Smooth muscle cell (in vitro differentiated cells): ENCODE data around the gene GLI3. TPM values are rescaled to one million over a fixed set of nuclear protein-coding genes. Genes with fewer than 3 reads are reported as not detected.
A peak's percentile ranks its signal among the peaks of the same experiment; 100 is the strongest.

Experiments
- DNase-seq: peaks from one replicate; lab custom pipeline; 2025; ENCODE audit not compliant: unreplicated experiment; lab: John Stamatoyannopoulos, UW
- H2AFZ ChIP-seq: fragments of 200-600 bp; sonication (generic); 2 replicates; pipeline ENCODE4 v1.6.0; 2016; ENCODE audit warnings: antibody characterized with exemption, low read depth, mild to moderate bottlenecking
- H3F3A ChIP-seq: fragments of 200-600 bp; sonication (generic); 2 replicates; pipeline ENCODE4 v1.6.0; 2017; ENCODE audit warnings: antibody characterized with exemption, low read depth
- H3K27ac ChIP-seq: fragments of 200-600 bp; sonication (generic); 2 replicates; pipeline ENCODE4 v1.5.1; 2016; ENCODE audit warnings: low read depth, mild to moderate bottlenecking
- H3K27me3 ChIP-seq: fragments of 200-600 bp; sonication (generic); 2 replicates; pipeline ENCODE4 v1.6.1; 2016; ENCODE audit warnings: low read depth, mild to moderate bottlenecking
- H3K36me3 ChIP-seq: fragments of 200-600 bp; sonication (generic); 2 replicates; pipeline ENCODE4 v1.5.1; 2016; ENCODE audit warnings: low read depth
- H3K4me1 ChIP-seq: fragments of 200-600 bp; sonication (generic); 2 replicates; pipeline ENCODE4 v1.5.1; 2016; ENCODE audit warnings: low read depth
- H3K4me2 ChIP-seq: fragments of 200-600 bp; sonication (generic); 2 replicates; pipeline ENCODE4 v1.6.0; 2016; ENCODE audit warnings: mild to moderate bottlenecking
- H3K4me3 ChIP-seq: fragments of 200-600 bp; sonication (generic); 2 replicates; pipeline ENCODE4 v1.5.1; 2016; ENCODE audit warnings: mild to moderate bottlenecking
- H3K79me2 ChIP-seq: fragments of 200-600 bp; sonication (generic); 2 replicates; pipeline ENCODE4 v1.6.0; 2016; ENCODE audit warnings: low read depth, mild to moderate bottlenecking
- H3K9ac ChIP-seq: fragments of 200-600 bp; sonication (generic); 2 replicates; pipeline ENCODE4 v1.6.0; 2016; ENCODE audit warnings: low read depth
- H3K9me3 ChIP-seq: fragments of 200-600 bp; sonication (generic); replicated peaks from 2 replicates; pipeline ENCODE4 v1.5.1; 2016; ENCODE audit warnings: low read depth
- H4K20me1 ChIP-seq: fragments of 200-600 bp; sonication (generic); 2 replicates; pipeline ENCODE4 v1.6.0; 2016; ENCODE audit warnings: low read depth
- WGBS: methylation state at CpG from one replicate; pipeline ENCODE4 v1.1.7; 2016; ENCODE audit warnings: low lambda C conversion rate; 5-methylcytosine and 5-hydroxymethylcytosine counted together
- polyA plus RNA-seq: library from polyadenylated mRNA; unstranded; fragments of >200 nt; fragmentation: Nextera tagmentation; extraction: Ambion mirVana; gene quantifications from 2 replicates; pipeline ENCODE4 v1.2.1, GENCODE V29; 2016
- total RNA-seq: library from RNA; depleted of rRNA; stranded (reverse); fragments of >200 nt; gene quantifications from 2 replicates; pipeline ENCODE4 v1.2.3, GENCODE V29; 2014
- TF ChIP-seq, protein P1 (sequence below): fragments of 200-600 bp; sonication (generic); IDR thresholded peaks from 2 replicates; pipeline ENCODE4 v1.5.1; 2017; ENCODE audit warnings: borderline replicate concordance, mild to moderate bottlenecking, antibody characterized with exemption; ENCODE audit not compliant: insufficient read depth, poor library complexity, severe bottlenecking

GLI3 gene
- total and polyA plus RNA-seq, 2 experiments from 2014 or later: 31.1 to 70.4 TPM

DNA sequence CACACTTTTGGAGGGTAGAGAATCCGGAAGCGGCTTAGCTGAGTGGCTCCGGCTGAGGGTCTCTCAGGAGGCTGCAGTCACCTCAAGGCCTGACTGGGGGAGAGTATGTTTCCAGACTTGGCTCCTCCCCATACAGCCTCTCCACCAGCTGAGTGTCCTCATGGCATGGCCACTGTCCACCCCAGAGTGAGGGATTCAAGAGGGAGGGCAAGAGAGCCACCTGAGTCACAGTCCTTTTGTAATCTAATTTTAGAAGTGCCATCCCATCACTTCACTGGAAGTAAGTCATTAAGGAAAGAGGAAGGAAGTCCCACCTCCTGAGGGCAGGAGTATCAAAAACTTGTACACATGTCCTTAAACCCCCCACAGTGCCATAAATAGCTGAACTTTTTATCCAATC, 134.0 kb downstream of the GLI3 start:
- 96% methylated on average over 3 of the region's 3 CpGs for WGBS
- Histone ChIP-seq H3K9me3 (no peaks in the 10 kb centered on the region), H3K27me3 (no peaks in the 10 kb centered on the region), H3K4me2 (no peak overlapping the region), H3K36me3 (no peaks in the 10 kb centered on the region), H3K4me1 (peaks cover 9% of the 10 kb centered on the region), H3F3A (no peaks in the 10 kb centered on the region), H2AFZ (no peak overlapping the region), H3K4me3 (no peak overlapping the region), H3K79me2 (peaks cover 6% of the 10 kb centered on the region), H4K20me1 (peaks cover 94% of the 10 kb centered on the region), H3K9ac (no peak overlapping the region), H3K27ac (no peak overlapping the region)
- no peak for DNase-seq
- TF ChIP-seq, protein P1, sequence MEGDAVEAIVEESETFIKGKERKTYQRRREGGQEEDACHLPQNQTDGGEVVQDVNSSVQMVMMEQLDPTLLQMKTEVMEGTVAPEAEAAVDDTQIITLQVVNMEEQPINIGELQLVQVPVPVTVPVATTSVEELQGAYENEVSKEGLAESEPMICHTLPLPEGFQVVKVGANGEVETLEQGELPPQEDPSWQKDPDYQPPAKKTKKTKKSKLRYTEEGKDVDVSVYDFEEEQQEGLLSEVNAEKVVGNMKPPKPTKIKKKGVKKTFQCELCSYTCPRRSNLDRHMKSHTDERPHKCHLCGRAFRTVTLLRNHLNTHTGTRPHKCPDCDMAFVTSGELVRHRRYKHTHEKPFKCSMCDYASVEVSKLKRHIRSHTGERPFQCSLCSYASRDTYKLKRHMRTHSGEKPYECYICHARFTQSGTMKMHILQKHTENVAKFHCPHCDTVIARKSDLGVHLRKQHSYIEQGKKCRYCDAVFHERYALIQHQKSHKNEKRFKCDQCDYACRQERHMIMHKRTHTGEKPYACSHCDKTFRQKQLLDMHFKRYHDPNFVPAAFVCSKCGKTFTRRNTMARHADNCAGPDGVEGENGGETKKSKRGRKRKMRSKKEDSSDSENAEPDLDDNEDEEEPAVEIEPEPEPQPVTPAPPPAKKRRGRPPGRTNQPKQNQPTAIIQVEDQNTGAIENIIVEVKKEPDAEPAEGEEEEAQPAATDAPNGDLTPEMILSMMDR: no peak

DNA sequence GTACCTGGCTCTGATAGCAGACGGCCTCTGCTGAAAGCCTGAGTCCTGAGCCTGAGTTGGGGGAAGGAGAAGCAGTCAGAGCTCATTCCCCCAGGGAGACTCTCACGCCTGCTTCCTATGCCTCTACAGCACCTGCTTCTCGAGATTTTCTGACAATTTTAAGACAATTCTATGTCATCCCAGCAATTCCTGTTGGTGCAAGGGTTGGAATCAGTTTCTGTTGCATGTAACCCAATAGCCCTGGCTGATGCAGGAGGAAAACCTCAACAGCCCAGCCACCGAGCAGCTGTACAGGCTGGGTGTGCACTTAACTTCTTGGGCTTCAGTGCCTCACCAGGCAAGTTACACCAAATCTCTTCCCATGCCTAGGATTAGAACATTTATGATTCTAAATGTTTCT, 134.7 kb downstream of the GLI3 start:
- H3K27ac ChIP-seq: no peak overlapping the region
- H3K79me2 ChIP-seq: peaks cover 6% of the 10 kb centered on the region
- peaks cover 6% of the 10 kb centered on the region for H3K4me1 ChIP-seq
- peaks cover 94% of the 10 kb centered on the region for H4K20me1 ChIP-seq
- H3K27me3 ChIP-seq: no peaks in the 10 kb centered on the region
- no peak overlapping the region for H2AFZ ChIP-seq
- no peaks in the 10 kb centered on the region for H3K9me3 ChIP-seq
- no peak for DNase-seq
- no peak overlapping the region for H3K4me2 ChIP-seq
- H3K4me3 ChIP-seq: no peak overlapping the region
- peaks cover 2% of the 10 kb centered on the region for H3F3A ChIP-seq
- TF ChIP-seq, protein P1: no peak
- WGBS: 96% methylated on average over 4 of the region's 4 CpGs
- no peak overlapping the region for H3K9ac ChIP-seq
- H3K36me3 ChIP-seq: no peaks in the 10 kb centered on the region

DNA sequence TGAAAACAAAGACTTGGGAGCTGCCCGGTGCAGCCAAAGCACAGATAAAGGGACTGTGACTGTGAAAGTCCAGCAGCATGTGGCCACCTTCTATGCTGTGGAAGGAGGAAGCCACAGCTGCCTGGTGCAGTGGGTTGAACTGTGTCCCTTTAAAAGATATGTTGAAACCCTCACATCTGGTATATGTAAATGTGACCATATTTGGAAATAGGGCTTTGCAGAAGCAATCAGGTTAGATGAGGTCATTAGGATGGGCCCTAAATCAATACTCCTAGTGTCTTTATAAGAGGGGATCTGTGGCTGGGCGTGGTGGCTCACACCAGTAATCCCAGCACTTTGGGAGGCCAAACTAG, 136.9 kb downstream of the GLI3 start:
- Histone ChIP-seq H3F3A (peaks cover 9% of the 10 kb centered on the region), H2AFZ (no peak overlapping the region), H3K4me3 (no peak overlapping the region), H3K9me3 (no peaks in the 10 kb centered on the region), H4K20me1 (peaks cover 94% of the 10 kb centered on the region), H3K4me2 (no peak overlapping the region), H3K4me1 (peaks cover 13% of the 10 kb centered on the region), H3K9ac (no peak overlapping the region), H3K79me2 (peaks cover 8% of the 10 kb centered on the region), H3K27ac (peak overlapping the region; percentile 1), H3K36me3 (no peaks in the 10 kb centered on the region), H3K27me3 (no peaks in the 10 kb centered on the region)
- DNase-seq: no peak
- TF ChIP-seq, protein P1: no peak
- WGBS: 70% methylated on average over 2 of the region's 2 CpGs

DNA sequence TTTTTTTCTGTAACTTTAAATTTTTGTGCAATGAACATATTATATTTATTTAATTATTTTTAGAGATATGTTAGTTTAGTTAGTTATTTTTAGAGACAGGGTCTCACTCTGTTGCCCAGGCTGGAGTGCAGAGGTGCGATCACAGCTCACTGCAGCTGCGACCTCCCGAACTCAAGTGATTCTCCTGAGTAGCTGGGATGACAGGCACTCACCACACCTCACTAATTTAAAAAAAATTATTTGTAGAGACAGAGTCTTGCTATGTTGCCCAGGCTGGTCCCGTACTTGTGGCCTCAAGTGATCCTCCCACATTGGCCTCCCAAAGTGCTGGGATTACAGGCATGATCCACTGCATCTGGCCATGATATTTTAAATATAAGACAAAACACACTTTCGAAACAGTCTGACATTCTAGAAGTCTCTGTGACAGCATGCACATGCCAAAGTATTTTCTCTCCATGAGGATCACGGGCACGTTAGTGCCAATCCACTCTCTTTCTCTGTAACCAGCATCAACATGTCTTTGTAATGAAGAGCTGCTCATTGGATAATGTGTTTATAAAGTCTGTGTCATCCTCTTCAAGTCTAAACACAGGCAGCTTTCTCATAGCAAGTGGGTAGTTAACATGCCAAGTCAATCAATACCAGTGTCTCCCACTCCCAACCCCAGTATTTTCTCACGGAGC, 137.4 kb downstream of the GLI3 start:
- Histone ChIP-seq H3K36me3 (no peaks in the 10 kb centered on the region), H3K27me3 (no peaks in the 10 kb centered on the region), H3K4me1 (peaks cover 13% of the 10 kb centered on the region), H3K9ac (no peak overlapping the region), H3K79me2 (peaks cover 11% of the 10 kb centered on the region), H3K4me3 (no peak overlapping the region), H2AFZ (no peak overlapping the region), H3F3A (peaks cover 9% of the 10 kb centered on the region), H3K9me3 (no peaks in the 10 kb centered on the region), H4K20me1 (peaks cover 94% of the 10 kb centered on the region), H3K27ac (peak overlapping the region; percentile 1), H3K4me2 (no peak overlapping the region)
- TF ChIP-seq, protein P1: no peak
- WGBS: 75% methylated on average over 8 of the region's 8 CpGs
- no peak for DNase-seq
